GM12878 (cell line): ENCODE data around the gene RBAK.

Source experiments
- ATF3 ChIP-seq: IDR thresholded peaks from 2 replicates; pipeline ENCODE4 v1.6.1; 2011; ENCODE audit warnings: low read depth, mild to moderate bottlenecking, low read length, moderate library complexity, borderline replicate concordance; ENCODE audit errors: extremely low read depth
- EZH2 ChIP-seq: IDR thresholded peaks from 2 replicates; pipeline ENCODE4 v1.6.1; 2012; ENCODE audit warnings: low read depth, mild to moderate bottlenecking, control low read depth, inconsistent platforms, low read length, borderline replicate concordance; ENCODE audit not compliant: control insufficient read depth
- NR2F1 ChIP-seq: fragments of 450-650 bp; conservative IDR thresholded peaks from 2 replicates; pipeline ENCODE4 v1.6.1; 2017; ENCODE audit warnings: mild to moderate bottlenecking
- POLR2A ChIP-seq: IDR thresholded peaks from 2 replicates; pipeline ENCODE4 v1.6.1; 2011; ENCODE audit warnings: low read depth, mild to moderate bottlenecking, low read length
- RAD21 ChIP-seq: IDR thresholded peaks from 2 replicates; pipeline ENCODE4 v1.6.1; 2011; ENCODE audit warnings: mild to moderate bottlenecking, low read depth, low read length, moderate library complexity; ENCODE audit not compliant: insufficient read depth
- RELA ChIP-seq: fragments of 450-650 bp; IDR thresholded peaks from 2 replicates; pipeline ENCODE4 v1.8.0; 2014; ENCODE audit warnings: borderline replicate concordance; ENCODE audit not compliant: partially characterized antibody
- TAF1 ChIP-seq: IDR thresholded peaks from 2 replicates; pipeline ENCODE4 v1.6.1; 2011; ENCODE audit warnings: mild to moderate bottlenecking, low read depth, low read length, borderline replicate concordance
- TCF12 ChIP-seq: IDR thresholded peaks from 2 replicates; pipeline ENCODE4 v1.6.1; 2011; ENCODE audit warnings: low read depth, mild to moderate bottlenecking, low read length
- ZNF384 ChIP-seq: IDR thresholded peaks from 2 replicates; pipeline ENCODE4 v1.6.1; 2012; ENCODE audit warnings: low read depth, mild to moderate bottlenecking, low read length, improper control_type of control experiment, borderline replicate concordance
- ZZZ3 ChIP-seq: IDR thresholded peaks from 2 replicates; pipeline ENCODE4 v1.6.1; 2011; ENCODE audit warnings: low read depth; ENCODE audit not compliant: control insufficient read depth, insufficient read length

- no peak for TF ChIP-seq RAD21
- no peak for TF ChIP-seq ZZZ3
- TF ChIP-seq POLR2A, result no peak
- no peak for TF ChIP-seq TCF12
- no peak for TF ChIP-seq RELA
- no peak for TF ChIP-seq EZH2
- TF ChIP-seq ZNF384, result no peak
- TF ChIP-seq NR2F1, result no peak
- no peak for TF ChIP-seq TAF1
- TF ChIP-seq ATF3, result no peak
Measured at GRCh38 chr7:5043661-5044060, 2.0 kb upstream of the RBAK start.
